Measurements from ENCODE around the gene FYB1.

Gene FYB1

GRCh38 chr5:39158127-39158593, 61.2 kb downstream of the FYB1 start:
- no peak for DNase-seq

- no peak for DNase-seq
Observed at GRCh38 chr5:39157701-39158100, 61.7 kb downstream of the FYB1 start.

- DNase-seq, result no peak
Observed at GRCh38 chr5:39156082-39156481, 63.3 kb downstream of the FYB1 start.

- no peak for DNase-seq
Observed at GRCh38 chr5:39151745-39152144, 67.6 kb downstream of the FYB1 start.

- DNase-seq, result no peak
Observed at GRCh38 chr5:39149966-39150365, 69.4 kb downstream of the FYB1 start.

GRCh38 chr5:39148983-39149534, 70.3 kb downstream of the FYB1 start:
- peak; percentile 33 for DNase-seq

GRCh38 chr5:39146831-39147540, 72.4 kb downstream of the FYB1 start:
- DNase-seq, result no peak

- no peak for DNase-seq
Observed at GRCh38 chr5:39143151-39143860, 76.1 kb downstream of the FYB1 start.

- DNase-seq, result no peak
Observed at GRCh38 chr5:39140558-39141168, 78.7 kb downstream of the FYB1 start.

- no peak for DNase-seq
Observed at GRCh38 chr5:39138892-39139291, 80.5 kb downstream of the FYB1 start.

- DNase-seq, result no peak
Observed at GRCh38 chr5:39137819-39138451, 81.4 kb downstream of the FYB1 start.

GRCh38 chr5:39137391-39137790, 82.0 kb downstream of the FYB1 start:
- DNase-seq, result no peak

GRCh38 chr5:39132792-39133191, 86.6 kb downstream of the FYB1 start:
- no peak for DNase-seq

- peak; percentile 59 for DNase-seq
Observed at GRCh38 chr5:39132128-39132447, 87.3 kb downstream of the FYB1 start.

- DNase-seq, result no peak
Observed at GRCh38 chr5:39131210-39132127, 87.9 kb downstream of the FYB1 start.

GRCh38 chr5:39130716-39131115, 88.6 kb downstream of the FYB1 start:
- DNase-seq, result no peak

- no peak for DNase-seq
Observed at GRCh38 chr5:39121922-39122321, 97.4 kb downstream of the FYB1 start.

GRCh38 chr5:39121315-39121714, 98.0 kb downstream of the FYB1 start:
- no peak for DNase-seq

- DNase-seq, result no peak
Observed at GRCh38 chr5:39120052-39120420, 99.3 kb downstream of the FYB1 start.

GRCh38 chr5:39119404-39120051, 99.8 kb downstream of the FYB1 start:
- DNase-seq, result no peak

GRCh38 chr5:39118638-39119037, 100.7 kb downstream of the FYB1 start:
- DNase-seq, result no peak

GRCh38 chr5:39117401-39117800, 102.0 kb downstream of the FYB1 start:
- DNase-seq, result no peak
